ENCODE results near the gene HYAL2.

HYAL2 gene

DNA sequence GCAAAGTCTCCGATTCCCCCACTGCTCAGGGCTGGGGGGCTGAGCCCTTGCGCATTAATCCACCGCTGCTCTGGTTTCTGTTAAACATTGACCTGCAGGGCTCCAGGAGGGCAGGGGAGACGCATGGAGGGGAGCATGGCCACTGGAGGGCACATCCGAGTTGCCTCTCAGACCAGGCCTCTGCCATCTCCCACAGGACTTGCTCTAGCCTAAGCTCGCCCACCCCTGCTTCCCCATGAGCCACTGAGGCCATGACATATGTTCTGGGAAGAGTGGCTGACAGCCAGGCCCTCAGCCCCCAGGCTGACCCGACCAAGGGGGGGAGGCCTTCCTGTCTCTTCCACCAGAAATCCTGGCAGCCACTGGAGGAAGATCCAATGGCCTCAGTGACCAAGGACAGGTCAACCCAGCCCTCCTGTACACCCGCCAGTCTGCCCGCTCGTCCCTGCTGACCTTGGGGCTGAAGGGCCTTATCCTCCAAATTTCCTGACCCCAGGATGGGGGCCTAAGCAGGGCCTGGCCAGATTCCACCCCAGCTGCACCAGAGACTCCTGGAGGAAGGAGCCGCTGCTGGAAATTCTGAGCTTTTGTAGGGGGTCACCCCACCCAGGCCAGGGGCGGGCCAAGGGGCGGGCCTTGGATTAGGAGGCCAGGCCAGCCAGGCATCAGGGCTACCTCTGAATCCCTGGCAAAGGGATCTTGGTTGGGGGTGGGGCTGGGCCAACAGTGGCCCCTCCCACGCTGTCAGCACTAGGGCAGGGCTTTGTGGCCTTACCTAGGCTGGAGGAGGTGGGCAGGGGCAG lies 19.3 kb downstream of the HYAL2 start, which contains the start of gene HYAL1:
Gene HYAL1, minus strand, starts transcription at position 562 of the 803 bp plus-strand sequence. CDS start 618 bp downstream, outside the sequence.
- no peak for DNase-seq

- DNase-seq, result no peak
Measured at GRCh38 chr3:50302095-50303012, 20.2 kb downstream of the HYAL2 start.

GRCh38 chr3:50300681-50301254 lies 21.8 kb downstream of the HYAL2 start:
- DNase-seq, result no peak

GRCh38 chr3:50299929-50300680 lies 22.4 kb downstream of the HYAL2 start:
- peak; percentile 46 to 85 for DNase-seq

GRCh38 chr3:50299638-50299928 lies 23.0 kb downstream of the HYAL2 start:
- no peak for DNase-seq

- DNase-seq, result peak; percentile 99 to 100
Measured at GRCh38 chr3:50298836-50299637, 23.5 kb downstream of the HYAL2 start, which contains the start of the genes HYAL3 and NAA80. Gene HYAL3 (minus strand): TSS chr3:50299405. CDS start chr3:50295602, 3,803 bp downstream. Gene NAA80 (minus strand): TSS chr3:50299405. CDS start chr3:50297463, 1,942 bp downstream.

DNA sequence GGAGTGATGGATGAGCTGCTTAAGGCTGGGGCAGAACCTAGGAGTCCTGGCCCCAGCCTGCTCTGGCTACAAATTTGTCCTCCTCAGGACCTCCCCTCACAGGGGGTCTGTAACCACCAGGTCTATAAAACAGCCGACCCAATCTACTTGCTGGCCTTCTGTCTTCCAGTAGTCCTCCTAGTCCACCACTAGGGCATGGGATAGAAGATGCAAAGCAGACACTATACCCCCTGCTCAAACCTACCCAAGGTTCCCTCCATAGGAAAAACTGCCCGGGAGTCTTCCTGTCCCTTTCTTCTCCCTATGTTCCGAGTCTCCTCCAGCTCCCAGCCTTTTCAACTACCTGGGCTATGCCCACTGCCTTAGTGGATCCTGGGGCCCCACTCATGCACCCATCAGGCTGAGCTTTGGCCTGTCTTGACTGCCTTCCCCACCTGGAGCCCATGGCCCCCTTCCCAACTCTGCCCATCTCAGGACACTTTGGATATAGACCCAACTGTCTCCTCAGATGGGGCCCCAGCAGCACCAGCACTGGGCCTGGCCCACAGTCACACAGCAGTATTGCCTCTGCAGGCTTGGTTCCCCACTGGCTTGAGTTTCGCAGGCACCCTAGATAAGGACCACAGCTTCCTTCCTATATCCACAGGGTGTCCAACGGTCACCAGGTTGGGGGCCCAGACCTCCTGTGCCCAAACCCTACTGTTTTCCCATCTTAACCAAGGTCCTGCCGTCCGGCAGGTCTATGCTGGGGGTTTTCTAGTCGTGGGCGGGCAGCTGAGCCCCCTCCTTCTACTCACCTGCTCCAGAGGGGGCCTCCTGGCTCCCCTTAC lies 24.4 kb downstream of the HYAL2 start:
- no peak for DNase-seq

GRCh38 chr3:50297384-50297775 lies 25.2 kb downstream of the HYAL2 start:
- DNase-seq, result no peak

DNA sequence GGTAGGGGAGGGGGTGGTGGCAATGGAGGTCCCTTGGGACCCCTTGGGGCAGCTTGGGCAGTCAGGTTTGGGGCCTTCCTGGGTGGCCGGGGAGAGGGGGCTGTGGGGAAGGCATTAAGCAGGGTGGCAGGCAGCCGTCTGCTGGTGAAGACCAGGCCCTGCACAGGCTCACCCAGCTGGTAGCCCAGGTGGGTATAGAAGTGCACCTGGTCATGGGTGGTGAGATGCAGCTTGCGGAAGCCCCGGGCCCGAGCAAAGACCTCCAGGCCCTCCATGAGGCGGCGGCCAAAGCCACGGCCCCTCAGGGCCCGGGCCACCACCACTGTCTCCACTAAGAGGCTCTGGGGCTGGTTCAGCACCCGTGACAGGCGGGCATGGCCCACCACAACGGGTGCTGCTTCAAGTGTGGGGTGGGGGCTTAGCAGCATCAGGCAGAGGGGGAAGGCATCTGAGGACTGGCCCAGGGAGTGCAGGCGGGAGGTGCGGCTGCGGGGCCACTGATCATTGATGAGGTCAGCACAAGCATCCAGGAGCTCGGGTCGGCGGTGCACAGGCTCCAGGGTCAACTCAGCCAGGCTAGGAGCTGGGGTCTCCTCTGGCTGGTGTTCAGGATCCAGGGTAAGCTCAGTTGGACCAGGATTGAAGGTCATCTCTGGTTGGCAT lies 25.7 kb downstream of the HYAL2 start:
- DNase-seq, result no peak

GRCh38 chr3:50295553-50296431 lies 26.8 kb downstream of the HYAL2 start:
- DNase-seq, result no peak

- no peak for DNase-seq
Measured at GRCh38 chr3:50294492-50295403, 27.8 kb downstream of the HYAL2 start.

- DNase-seq, result no peak
Measured at GRCh38 chr3:50294089-50294488, 28.5 kb downstream of the HYAL2 start.

DNA sequence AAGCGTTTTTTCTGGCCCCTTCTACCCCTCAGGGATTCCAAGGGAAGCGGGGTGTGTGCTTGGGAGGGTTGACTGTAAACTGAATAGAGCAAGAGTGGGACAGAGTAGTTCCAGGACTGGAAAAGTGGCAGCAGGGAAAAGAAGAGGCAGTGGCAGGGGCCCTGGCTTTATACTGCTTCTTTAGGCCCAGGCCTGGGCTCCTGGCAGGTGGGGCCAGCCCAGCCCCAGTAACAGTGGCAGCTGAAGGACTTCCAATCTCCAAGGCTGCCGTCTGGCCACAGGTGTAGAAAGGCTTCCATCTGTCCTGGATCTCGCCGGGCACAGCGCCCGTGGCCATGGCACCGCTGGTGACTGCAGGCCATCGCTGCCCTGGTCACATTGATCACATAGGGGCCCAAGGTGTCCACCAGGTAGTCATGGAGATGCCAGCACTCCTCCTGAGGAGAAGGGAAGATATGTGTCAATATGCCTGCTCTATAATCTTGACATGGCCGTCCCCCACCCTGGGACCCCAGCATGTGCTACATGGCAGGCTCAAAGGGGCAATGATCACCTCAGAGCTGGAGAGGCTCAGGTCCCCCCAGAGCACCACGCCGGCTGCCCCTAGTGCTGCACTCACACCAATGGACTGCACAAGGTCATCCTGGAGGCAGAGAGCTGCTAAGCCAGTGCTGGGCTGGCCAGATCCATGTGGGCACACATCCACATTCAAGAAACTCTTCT lies 29.3 kb downstream of the HYAL2 start:
- DNase-seq, result no peak

GRCh38 chr3:50292159-50293078 lies 30.1 kb downstream of the HYAL2 start, which contains the start of gene IFRD2:
Gene IFRD2 (minus strand): TSS chr3:50292429. CDS start chr3:50292274, 155 bp downstream.
- DNase-seq, result peak; percentile 97 to 98

DNA sequence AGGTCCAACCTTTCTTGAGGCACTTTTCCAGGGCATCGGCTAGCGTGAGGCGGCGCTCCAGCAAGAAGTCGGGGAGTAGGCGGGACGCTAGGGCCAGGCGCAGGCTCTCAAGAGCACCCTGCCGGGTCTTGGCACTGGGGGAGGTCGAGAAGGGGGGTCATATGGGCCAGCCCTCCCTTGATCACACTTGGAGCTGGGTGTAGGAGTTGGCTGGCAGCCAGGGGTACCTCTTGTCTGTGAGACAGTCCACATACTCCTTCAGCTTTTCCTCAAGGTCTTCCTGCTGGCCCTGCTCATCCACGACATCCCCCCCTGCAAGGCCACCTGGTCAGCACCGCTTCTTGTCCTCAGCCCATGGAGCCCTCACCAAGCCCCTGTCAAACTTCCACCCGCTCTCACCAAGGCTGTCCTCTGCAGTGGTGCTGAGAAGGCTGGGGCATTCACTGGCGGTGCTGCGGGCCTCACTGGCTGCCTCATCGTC lies 32.3 kb downstream of the HYAL2 start:
- DNase-seq, result no peak

DNA sequence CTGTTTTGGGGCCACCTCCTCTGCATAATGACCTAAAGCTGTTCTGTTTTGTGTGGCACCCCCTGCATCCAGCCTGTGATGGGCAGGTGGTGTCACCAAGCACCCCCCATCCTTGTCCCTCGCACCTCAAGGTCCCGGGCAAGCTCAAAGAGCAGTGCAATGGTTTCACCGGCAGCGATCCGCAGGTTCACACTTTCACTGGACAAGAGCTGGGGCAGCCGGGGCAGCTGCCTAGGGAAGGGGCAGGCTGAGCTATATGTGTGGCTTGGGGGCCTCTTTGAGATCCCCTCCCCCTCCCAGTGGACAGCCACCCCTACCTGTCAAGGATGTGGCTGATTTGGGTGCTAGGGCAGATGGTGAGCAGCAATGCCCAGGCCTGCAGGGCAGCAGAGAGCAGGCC lies 33.4 kb downstream of the HYAL2 start:
- no peak for DNase-seq
